Prostate gland (tissue), 2 donors: ENCODE measurements around the gene POU3F1.

Source experiments
- CTCF ChIP-seq, 4 experiments: fragments of 200-600 bp in 2 of 4; fragments of 450-650 bp in 2 of 4; sonication (generic) in 2 of 4; IDR thresholded peaks; 1 replicate in 3 of 4; 2 replicates in 1 of 4; pipeline ENCODE4 v1.5.1; 2016 to 2019; ENCODE audit warnings: antibody characterized with exemption in 4 of 4, mild to moderate bottlenecking in 2 of 4, moderate library complexity in 2 of 4
- POLR2A ChIP-seq: fragments of 450-650 bp; IDR thresholded peaks from one replicate; pipeline ENCODE4 v1.6.1; 2016; ENCODE audit warnings: antibody characterized with exemption, mild to moderate bottlenecking
- POLR2AphosphoS5 ChIP-seq: sonication (generic); formaldehyde crosslinking; IDR thresholded peaks from one replicate; pipeline ENCODE4 v1.6.1; 2017; ENCODE audit warnings: antibody characterized with exemption

GRCh38 chr1:38047603-38048141 lies 1.1 kb upstream of the POU3F1 start:
- TF ChIP-seq CTCF (IDR thresholded peaks at IDR 0.05): no peak
- TF ChIP-seq POLR2AphosphoS5: no peak
- TF ChIP-seq POLR2A: no peak
